Measurements from ENCODE around the gene GPR27. TPM values are rescaled to one million over a fixed set of nuclear protein-coding genes. Genes with fewer than 3 reads are reported as not detected.

Gene GPR27
- total and polyA plus RNA-seq, 2 of the 8 experiments (the other 6 are each of a cell fraction or from before 2014, with no cell fraction given), result 11.3 to 12.5 TPM

DNA sequence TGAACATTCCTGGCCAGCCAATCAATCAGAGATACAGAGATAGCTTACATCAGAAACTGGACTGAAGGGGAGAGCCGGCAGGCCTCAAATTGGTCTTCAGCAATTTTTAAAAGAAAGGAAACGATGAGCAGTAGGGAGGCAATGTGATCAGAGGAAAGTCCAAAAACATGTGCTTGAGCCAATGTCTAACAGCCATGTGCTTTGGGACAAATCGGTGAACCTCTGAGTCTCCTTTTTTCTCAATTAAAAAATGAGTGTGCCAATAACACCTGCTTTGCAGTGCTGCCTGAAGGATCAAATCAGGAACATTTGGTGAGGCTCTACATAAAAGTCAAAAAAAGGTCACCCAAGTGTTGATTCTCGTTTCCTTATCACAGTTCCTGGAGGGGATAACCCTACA is 21.0 kb upstream of the GPR27 start:
- no peak overlapping the region for H2BK12ac ChIP-seq (ENCODE audit: low read depth, low read length)
- no peak overlapping the region for H3K23ac ChIP-seq (ENCODE audit: insufficient read length)
- no peak overlapping the region for H4K91ac ChIP-seq (replicated peaks; ENCODE audit: insufficient read length, low read length)
- no peak for DNase-seq (ENCODE audit: low read depth in 1 of 2, low spot score in 2 of 2)
- H4K8ac ChIP-seq (ENCODE audit: extremely low read depth, insufficient read depth, low read length), result no peak overlapping the region
- no peak overlapping the region for H3K27ac ChIP-seq (ENCODE audit: low read depth, low read length)
- no peaks in the 10 kb centered on the region for H3K9me3 ChIP-seq (ENCODE audit: insufficient read depth in 2 of 2, low read depth in 1 of 2, low read length in 1 of 2)
- no peak overlapping the region for H3K18ac ChIP-seq (ENCODE audit: extremely low read depth, low read length)
- no peak overlapping the region for H3K56ac ChIP-seq (replicated peaks; ENCODE audit: insufficient read length, low read depth, low read length)
- no peak overlapping the region for H2AK5ac ChIP-seq (ENCODE audit: low read depth, low read length)
- no peak overlapping the region for H3K4me3 ChIP-seq (ENCODE audit: extremely low read depth in 1 of 4, insufficient read depth in 2 of 4, low read depth in 3 of 4, low read length in 4 of 4)
- H4K20me1 ChIP-seq (replicated peaks in 1 of 2; ENCODE audit: control insufficient read depth in 1 of 2, insufficient read depth in 2 of 2, low read length in 2 of 2), result peaks cover 0 to 4% of the 10 kb centered on the region in 2 experiments
- no peak overlapping the region for H3K4me2 ChIP-seq (ENCODE audit: insufficient read depth in 1 of 2, low read depth in 2 of 2, low read length in 2 of 2)
- H3K79me2 ChIP-seq (ENCODE audit: control insufficient read depth in 1 of 2, insufficient read depth in 2 of 2, low read length in 2 of 2), result no peaks in the 10 kb centered on the region
- H2BK5ac ChIP-seq (ENCODE audit: low read depth, low read length), result no peak overlapping the region
- no peaks in the 10 kb centered on the region for H3K27me3 ChIP-seq (replicated peaks in 1 of 4; ENCODE audit: control insufficient read depth in 3 of 4, extremely low read depth in 1 of 4, insufficient read depth in 3 of 4, low read length in 3 of 4)
- H3K79me1 ChIP-seq (ENCODE audit: low read depth, low read length), result no peaks in the 10 kb centered on the region; the same call in 1 of the 2 replicates
- no peaks in the 10 kb centered on the region for H3K36me3 ChIP-seq (ENCODE audit: control insufficient read depth in 2 of 4, insufficient read depth in 4 of 4, low read length in 3 of 4)
- H3K4me1 ChIP-seq (replicated peaks in 1 of 4; ENCODE audit: control insufficient read depth in 3 of 4, insufficient read depth in 4 of 4, low read length in 3 of 4), result peaks cover 0 to 16% (median 6%) of the 10 kb centered on the region in 4 experiments; a peak in 5 of 7 replicates
- no peak for FAIRE-seq
- no peak overlapping the region for H2BK20ac ChIP-seq (ENCODE audit: low read length)
- no peak overlapping the region for H2BK120ac ChIP-seq (replicated peaks; ENCODE audit: low read depth, low read length)
- no peak overlapping the region for H3K4ac ChIP-seq (replicated peaks; ENCODE audit: insufficient read length, low read depth, low read length)
- POLR2A ChIA-PET (ENCODE audit: partially characterized antibody), result interaction anchor here (1.3 kb wide), 1 partner anchor 22 kb away, joined by 3 read pairs; no protein-coding TSS in a partner anchor
- H3K23me2 ChIP-seq (ENCODE audit: low read depth, low read length), result no peaks in the 10 kb centered on the region
- 95% methylated on average over 4 of the region's 4 CpGs; no CpG with 5 or more reads in 1 of the 2 experiments for WGBS, 2 experiments (ENCODE audit: extremely low coverage in 1 of 2, insufficient coverage in 1 of 2, insufficient read length in 1 of 2, insufficient replicate concordance in 2 of 2, low coverage in 1 of 2, low lambda C conversion rate in 2 of 2, missing lambda C conversion rate in 1 of 2)
- H3K9ac ChIP-seq (replicated peaks in 1 of 4; ENCODE audit: extremely low read depth in 1 of 4, low read depth in 3 of 4, low read length in 3 of 4), result no peak overlapping the region
- no peak overlapping the region for H2BK15ac ChIP-seq (ENCODE audit: low read length)
- no peak overlapping the region for H3K14ac ChIP-seq (ENCODE audit: insufficient read length)
- no peak overlapping the region for H4K5ac ChIP-seq (ENCODE audit: insufficient read length, low read depth, low read length)
- no peak overlapping the region for H2AFZ ChIP-seq (ENCODE audit: low read length)
- CTCF ChIA-PET (ENCODE audit: partially characterized antibody), result interaction anchor here (0.6 to 2.0 kb wide), 5 partner anchors 8 to 126 kb away, joined by 3 to 9 read pairs (median 3); no protein-coding TSS in a partner anchor
- TF ChIP-seq JUN (IDR thresholded peaks at IDR 0.05; ENCODE audit: low read depth, low read length), result no peak
- TF ChIP-seq, protein P1, sequence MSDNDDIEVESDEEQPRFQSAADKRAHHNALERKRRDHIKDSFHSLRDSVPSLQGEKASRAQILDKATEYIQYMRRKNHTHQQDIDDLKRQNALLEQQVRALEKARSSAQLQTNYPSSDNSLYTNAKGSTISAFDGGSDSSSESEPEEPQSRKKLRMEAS (IDR thresholded peaks at IDR 0.05), result no peak
- TF ChIP-seq, protein P2, sequence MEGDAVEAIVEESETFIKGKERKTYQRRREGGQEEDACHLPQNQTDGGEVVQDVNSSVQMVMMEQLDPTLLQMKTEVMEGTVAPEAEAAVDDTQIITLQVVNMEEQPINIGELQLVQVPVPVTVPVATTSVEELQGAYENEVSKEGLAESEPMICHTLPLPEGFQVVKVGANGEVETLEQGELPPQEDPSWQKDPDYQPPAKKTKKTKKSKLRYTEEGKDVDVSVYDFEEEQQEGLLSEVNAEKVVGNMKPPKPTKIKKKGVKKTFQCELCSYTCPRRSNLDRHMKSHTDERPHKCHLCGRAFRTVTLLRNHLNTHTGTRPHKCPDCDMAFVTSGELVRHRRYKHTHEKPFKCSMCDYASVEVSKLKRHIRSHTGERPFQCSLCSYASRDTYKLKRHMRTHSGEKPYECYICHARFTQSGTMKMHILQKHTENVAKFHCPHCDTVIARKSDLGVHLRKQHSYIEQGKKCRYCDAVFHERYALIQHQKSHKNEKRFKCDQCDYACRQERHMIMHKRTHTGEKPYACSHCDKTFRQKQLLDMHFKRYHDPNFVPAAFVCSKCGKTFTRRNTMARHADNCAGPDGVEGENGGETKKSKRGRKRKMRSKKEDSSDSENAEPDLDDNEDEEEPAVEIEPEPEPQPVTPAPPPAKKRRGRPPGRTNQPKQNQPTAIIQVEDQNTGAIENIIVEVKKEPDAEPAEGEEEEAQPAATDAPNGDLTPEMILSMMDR (IDR thresholded peaks at IDR 0.05; ENCODE audit: control extremely low read depth in 1 of 3, insufficient read depth in 1 of 3, low read depth in 1 of 3, low read length in 3 of 3), result no peak
- TF ChIP-seq, protein P3, sequence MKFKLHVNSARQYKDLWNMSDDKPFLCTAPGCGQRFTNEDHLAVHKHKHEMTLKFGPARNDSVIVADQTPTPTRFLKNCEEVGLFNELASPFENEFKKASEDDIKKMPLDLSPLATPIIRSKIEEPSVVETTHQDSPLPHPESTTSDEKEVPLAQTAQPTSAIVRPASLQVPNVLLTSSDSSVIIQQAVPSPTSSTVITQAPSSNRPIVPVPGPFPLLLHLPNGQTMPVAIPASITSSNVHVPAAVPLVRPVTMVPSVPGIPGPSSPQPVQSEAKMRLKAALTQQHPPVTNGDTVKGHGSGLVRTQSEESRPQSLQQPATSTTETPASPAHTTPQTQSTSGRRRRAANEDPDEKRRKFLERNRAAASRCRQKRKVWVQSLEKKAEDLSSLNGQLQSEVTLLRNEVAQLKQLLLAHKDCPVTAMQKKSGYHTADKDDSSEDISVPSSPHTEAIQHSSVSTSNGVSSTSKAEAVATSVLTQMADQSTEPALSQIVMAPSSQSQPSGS (IDR thresholded peaks at IDR 0.05; ENCODE audit: low read length), result no peak
- TF ChIP-seq SP4 (IDR thresholded peaks at IDR 0.05; ENCODE audit: low read length), result no peak
- no peak for TF ChIP-seq SP1 (IDR thresholded peaks at IDR 0.05; ENCODE audit: low read depth, low read length)
- TF ChIP-seq POLR2AphosphoS5 (IDR thresholded peaks at IDR 0.05; ENCODE audit: low read depth, low read length), result no peak
- no peak for TF ChIP-seq SUZ12 (IDR thresholded peaks at IDR 0.05; ENCODE audit: low read length)
- TF ChIP-seq, protein P4, sequence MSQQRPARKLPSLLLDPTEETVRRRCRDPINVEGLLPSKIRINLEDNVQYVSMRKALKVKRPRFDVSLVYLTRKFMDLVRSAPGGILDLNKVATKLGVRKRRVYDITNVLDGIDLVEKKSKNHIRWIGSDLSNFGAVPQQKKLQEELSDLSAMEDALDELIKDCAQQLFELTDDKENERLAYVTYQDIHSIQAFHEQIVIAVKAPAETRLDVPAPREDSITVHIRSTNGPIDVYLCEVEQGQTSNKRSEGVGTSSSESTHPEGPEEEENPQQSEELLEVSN (IDR thresholded peaks at IDR 0.05), result no peak

All from H1 (cell line).